ENCODE results near the gene GRID1.

GRID1 gene

GRCh38 chr10:86170255-86171108 is 196.1 kb downstream of the GRID1 start:
- Histone ChIP-seq H3K36me3 (ENCODE audit: insufficient read depth, low read length) (no peaks in the 10 kb centered on the region), H3K9me3 (ENCODE audit: low read length) (no peaks in the 10 kb centered on the region), H4K20me1 (ENCODE audit: insufficient read depth, low read length) (no peaks in the 10 kb centered on the region), H3K27me3 (ENCODE audit: insufficient read depth, low read length) (no peaks in the 10 kb centered on the region), H3K27ac (ENCODE audit: low read depth, low read length, poor library complexity, severe bottlenecking) (no peak overlapping the region), H3K4me1 (ENCODE audit: insufficient read depth, low read length, severe bottlenecking) (no peaks in the 10 kb centered on the region), H3K9me2 (ENCODE audit: low read depth, low read length) (no peaks in the 10 kb centered on the region), H3K79me2 (ENCODE audit: insufficient read depth, low read length) (no peaks in the 10 kb centered on the region), H3F3A (ENCODE audit: insufficient read depth, low read length) (no peaks in the 10 kb centered on the region), H3K4me2 (ENCODE audit: low read length) (no peak overlapping the region), H2AFZ (ENCODE audit: low read length) (no peak overlapping the region), H3K4me3 (ENCODE audit: low read depth, low read length, poor library complexity, severe bottlenecking) (no peak overlapping the region), H3K9ac (ENCODE audit: low read length) (no peak overlapping the region)
- TF ChIP-seq EZH2 (IDR thresholded peaks at IDR 0.05; ENCODE audit: borderline replicate concordance, low read length), result no peak

GRCh38 chr10:86169506-86170254 is 196.9 kb downstream of the GRID1 start:
- Histone ChIP-seq H3K27ac (ENCODE audit: low read depth, low read length, poor library complexity, severe bottlenecking) (no peak overlapping the region), H3K9me2 (ENCODE audit: low read depth, low read length) (no peaks in the 10 kb centered on the region), H3K4me1 (ENCODE audit: insufficient read depth, low read length, severe bottlenecking) (no peaks in the 10 kb centered on the region), H3K27me3 (ENCODE audit: insufficient read depth, low read length) (no peaks in the 10 kb centered on the region), H3K4me2 (ENCODE audit: low read length) (no peak overlapping the region), H3K36me3 (ENCODE audit: insufficient read depth, low read length) (no peaks in the 10 kb centered on the region), H3F3A (ENCODE audit: insufficient read depth, low read length) (no peaks in the 10 kb centered on the region), H4K20me1 (ENCODE audit: insufficient read depth, low read length) (no peaks in the 10 kb centered on the region), H3K9ac (ENCODE audit: low read length) (no peak overlapping the region), H3K9me3 (ENCODE audit: low read length) (no peaks in the 10 kb centered on the region), H3K4me3 (ENCODE audit: low read depth, low read length, poor library complexity, severe bottlenecking) (no peak overlapping the region), H2AFZ (ENCODE audit: low read length) (no peak overlapping the region), H3K79me2 (ENCODE audit: insufficient read depth, low read length) (no peaks in the 10 kb centered on the region)
- TF ChIP-seq EZH2 (IDR thresholded peaks at IDR 0.05; ENCODE audit: borderline replicate concordance, low read length) (no peak), CTCF (IDR thresholded peaks at IDR 0.05; ENCODE audit: low read length) (no peak)

GRCh38 chr10:86169066-86169465 is 197.5 kb downstream of the GRID1 start:
- H3F3A ChIP-seq (ENCODE audit: insufficient read depth, low read length), result no peaks in the 10 kb centered on the region
- no peak overlapping the region for H3K27ac ChIP-seq (ENCODE audit: low read depth, low read length, poor library complexity, severe bottlenecking)
- TF ChIP-seq EZH2 (IDR thresholded peaks at IDR 0.05; ENCODE audit: borderline replicate concordance, low read length), result no peak
- TF ChIP-seq CTCF (IDR thresholded peaks at IDR 0.05; ENCODE audit: low read length), result no peak
- no peaks in the 10 kb centered on the region for H3K9me3 ChIP-seq (ENCODE audit: low read length)
- H3K4me2 ChIP-seq (ENCODE audit: low read length), result no peak overlapping the region
- no peaks in the 10 kb centered on the region for H3K79me2 ChIP-seq (ENCODE audit: insufficient read depth, low read length)
- no peak overlapping the region for H2AFZ ChIP-seq (ENCODE audit: low read length)
- no peaks in the 10 kb centered on the region for H3K9me2 ChIP-seq (ENCODE audit: low read depth, low read length)
- no peaks in the 10 kb centered on the region for H3K36me3 ChIP-seq (ENCODE audit: insufficient read depth, low read length)
- H3K4me1 ChIP-seq (ENCODE audit: insufficient read depth, low read length, severe bottlenecking), result no peaks in the 10 kb centered on the region
- no peak overlapping the region for H3K4me3 ChIP-seq (ENCODE audit: low read depth, low read length, poor library complexity, severe bottlenecking)
- no peak overlapping the region for H3K9ac ChIP-seq (ENCODE audit: low read length)
- no peaks in the 10 kb centered on the region for H4K20me1 ChIP-seq (ENCODE audit: insufficient read depth, low read length)
- no peaks in the 10 kb centered on the region for H3K27me3 ChIP-seq (ENCODE audit: insufficient read depth, low read length)
